HG02970 (cell line): ENCODE results near the gene ACAD8.
"Not testable (repeated sequence)": the region's sequence is repeated elsewhere in the genome, so short reads cannot be mapped to it uniquely, and the experiment has no call there.

ENCODE experiments used
- ATAC-seq: cut with Tn5 transposase; IDR thresholded peaks from one replicate; pipeline ENCODE4 v1.9.1; 2021; ENCODE audit warnings: mild to moderate bottlenecking, moderate library complexity, moderate number of reproducible peaks; ENCODE audit not compliant: unreplicated experiment, low FRiP score

Gene ACAD8

GRCh38 chr11:134264966-134265764 lies 11.8 kb downstream of the ACAD8 start:
- ATAC-seq = no peak

- ATAC-seq = no peak
Measured at GRCh38 chr11:134266440-134266839, 13.1 kb downstream of the ACAD8 start.

- ATAC-seq = no peak
Measured at GRCh38 chr11:134266841-134267251, 13.5 kb downstream of the ACAD8 start.

- no peak for ATAC-seq
Measured at GRCh38 chr11:134267461-134267860, 14.1 kb downstream of the ACAD8 start.

GRCh38 chr11:134267966-134268365 lies 14.6 kb downstream of the ACAD8 start:
- no peak for ATAC-seq

- ATAC-seq = no peak
Measured at GRCh38 chr11:134270250-134270714, 16.9 kb downstream of the ACAD8 start.

GRCh38 chr11:134271978-134272377 lies 18.6 kb downstream of the ACAD8 start:
- no peak for ATAC-seq

- ATAC-seq = no peak
Measured at GRCh38 chr11:134272381-134273316, 19.3 kb downstream of the ACAD8 start.

GRCh38 chr11:134273317-134273712 lies 19.9 kb downstream of the ACAD8 start:
- no peak for ATAC-seq

GRCh38 chr11:134275188-134275533 lies 21.8 kb downstream of the ACAD8 start:
- no peak for ATAC-seq

GRCh38 chr11:134275534-134276395 lies 22.4 kb downstream of the ACAD8 start, which contains the start of gene GLB1L3:
GLB1L3 (plus strand) TSS chr11:134276379; CDS start chr11:134276741, 362 bp downstream.
- ATAC-seq = no peak

- no peak for ATAC-seq
Measured at GRCh38 chr11:134276396-134277182, 23.2 kb downstream of the ACAD8 start.

- ATAC-seq = no peak
Measured at GRCh38 chr11:134277183-134278001, 24.0 kb downstream of the ACAD8 start.

GRCh38 chr11:134278356-134278755 lies 25.0 kb downstream of the ACAD8 start:
- no peak for ATAC-seq

GRCh38 chr11:134281635-134282034 lies 28.3 kb downstream of the ACAD8 start:
- not testable (repeated sequence) for ATAC-seq

GRCh38 chr11:134282121-134283045 lies 29.0 kb downstream of the ACAD8 start:
- no peak for ATAC-seq

GRCh38 chr11:134283461-134284230 lies 30.3 kb downstream of the ACAD8 start:
- no peak for ATAC-seq
